SK-N-SH (cell line): ENCODE measurements around the gene TMEM74B. TPM values are rescaled to one million over a fixed set of nuclear protein-coding genes. Genes with fewer than 3 reads are reported as not detected.

ENCODE experiments used
- CTCF ChIA-PET: fragments of 300-600, 350-600 bp; formaldehyde crosslinking; extraction: SDS; loops from one replicate; lab custom pipeline; 2021; lab: Yijun Ruan, JAX
- POLR2A ChIA-PET: fragments of 350-600 bp; sonication (Branson Sonifier 250); formaldehyde crosslinking; extraction: SDS; loops from one replicate; lab custom pipeline; 2020; ENCODE audit warnings: antibody characterized with exemption, inconsistent platforms; lab: Yijun Ruan, JAX
- DNase-seq: peaks from one replicate; pipeline ENCODE4 v3.0.0; 2012
- H2AFZ ChIP-seq: fragments of 200-600 bp; sonication (generic); 2 replicates; pipeline ENCODE4 v1.8.1; 2016; ENCODE audit warnings: antibody characterized with exemption, mild to moderate bottlenecking, low read depth
- H3F3A ChIP-seq: fragments of 200-600 bp; sonication (generic); replicated peaks from 2 replicates; pipeline ENCODE3; 2016; ENCODE audit warnings: antibody characterized with exemption, mild to moderate bottlenecking; ENCODE audit not compliant: insufficient read depth
- H3K27ac ChIP-seq, 2 experiments: fragments of 200-500 bp in 1 of 2; fragments of 200-600 bp in 1 of 2; sonication (Bioruptor generic) in 1 of 2; sonication (generic), shearing (Covaris generic) in 1 of 2; 2 replicates each; pipeline versions ENCODE4 v1.5.1 to v1.6.1; 2014 to 2016; ENCODE audit warnings: low read depth in 2 of 2, inconsistent platforms in 1 of 2, low read length in 1 of 2, mild to moderate bottlenecking in 1 of 2, mixed read lengths in 1 of 2
- H3K27me3 ChIP-seq: fragments of 200-600 bp; sonication (generic), shearing (Covaris generic); 2 replicates; pipeline ENCODE4 v1.6.1; 2016; ENCODE audit warnings: mixed run types; ENCODE audit not compliant: insufficient read depth
- H3K36me3 ChIP-seq, 2 experiments: fragments of 200-500 bp in 1 of 2; fragments of 200-600 bp in 1 of 2; sonication (Bioruptor generic) in 1 of 2; sonication (generic) in 1 of 2; replicated peaks in 1 of 2; 2 replicates each; pipeline versions ENCODE3 to v1.5.1; 2014 to 2016; ENCODE audit warnings: low read length in 1 of 2, mild to moderate bottlenecking in 1 of 2; ENCODE audit not compliant: insufficient read depth in 2 of 2, control insufficient read depth in 1 of 2
- H3K4me1 ChIP-seq, 2 experiments: fragments of 200-500 bp in 1 of 2; fragments of 200-600 bp in 1 of 2; sonication (Bioruptor generic) in 1 of 2; sonication (generic), shearing (Covaris generic) in 1 of 2; 2 replicates each; pipeline versions ENCODE4 v1.5.1 to v1.6.1; 2014 to 2016; ENCODE audit warnings: low read depth in 1 of 2, low read length in 1 of 2, mixed run types in 1 of 2; ENCODE audit not compliant: insufficient read depth in 2 of 2, control insufficient read depth in 1 of 2
- H3K4me2 ChIP-seq: fragments of 200-600 bp; sonication (generic), shearing (Covaris generic); 2 replicates; pipeline ENCODE4 v1.6.1; 2017; ENCODE audit warnings: mixed run types
- H3K4me3 ChIP-seq, 2 experiments: fragments of 200-500 bp in 1 of 2; fragments of 200-600 bp in 1 of 2; sonication (Bioruptor generic) in 1 of 2; sonication (generic), shearing (Covaris generic) in 1 of 2; 2 replicates each; pipeline versions ENCODE4 v1.5.1 to v1.8.1; 2014 to 2016; ENCODE audit warnings: low read depth in 2 of 2, inconsistent platforms in 1 of 2, low read length in 1 of 2, mild to moderate bottlenecking in 1 of 2, mixed read lengths in 1 of 2, moderate library complexity in 1 of 2
- H3K79me2 ChIP-seq: fragments of 200-600 bp; sonication (generic); 2 replicates; pipeline ENCODE4 v1.8.1; 2017; ENCODE audit warnings: mild to moderate bottlenecking; ENCODE audit not compliant: insufficient read depth
- H3K9ac ChIP-seq: fragments of 200-600 bp; sonication (generic); 2 replicates; pipeline ENCODE4 v1.6.1; 2017; ENCODE audit warnings: mixed run types
- H3K9me2 ChIP-seq: fragments of 200-600 bp; sonication (generic); 2 replicates; pipeline ENCODE4 v1.6.1; 2017; ENCODE audit warnings: mixed run types
- H3K9me3 ChIP-seq: fragments of 200-600 bp; sonication (generic); 2 replicates; pipeline ENCODE4 v1.6.1; 2017; ENCODE audit warnings: mixed run types, mild to moderate bottlenecking, moderate library complexity
- H4K20me1 ChIP-seq: fragments of 200-600 bp; sonication (generic); 2 replicates; pipeline ENCODE4 v1.6.1; 2017; ENCODE audit warnings: mild to moderate bottlenecking, mixed run types; ENCODE audit not compliant: insufficient read depth
- CHD2 ChIP-seq: fragments of 150-350 bp; IDR thresholded peaks from 2 replicates; pipeline ENCODE4 v1.6.1; 2018; ENCODE audit warnings: low read length; ENCODE audit not compliant: partially characterized antibody
- ELF1 ChIP-seq: IDR thresholded peaks from 2 replicates; pipeline ENCODE4 v1.4.0; 2012
- FOSL2 ChIP-seq: IDR thresholded peaks from 2 replicates; pipeline ENCODE4 v1.4.0; 2012; ENCODE audit warnings: low read depth, mild to moderate bottlenecking, moderate library complexity, borderline replicate concordance
- FOXJ3 ChIP-seq: sonication (generic); formaldehyde crosslinking; IDR thresholded peaks from 2 replicates; pipeline ENCODE4 v1.5.1; 2020; ENCODE audit warnings: mild to moderate bottlenecking, missing genetic modification reagents
- FOXM1 ChIP-seq: IDR thresholded peaks from 2 replicates; pipeline ENCODE4 v1.4.0; 2012; ENCODE audit warnings: low read depth, mild to moderate bottlenecking
- GABPA ChIP-seq: IDR thresholded peaks from 2 replicates; pipeline ENCODE4 v1.4.0; 2012; ENCODE audit warnings: low read depth, mild to moderate bottlenecking
- MEF2A ChIP-seq: IDR thresholded peaks from 2 replicates; pipeline ENCODE4 v1.4.0; 2012; ENCODE audit warnings: low read depth, borderline replicate concordance
- RCOR1 ChIP-seq: fragments of 150-350 bp; IDR thresholded peaks from 2 replicates; pipeline ENCODE4 v1.6.1; 2017; ENCODE audit warnings: antibody characterized with exemption, low read length
- RFX5 ChIP-seq: IDR thresholded peaks from 2 replicates; pipeline ENCODE4 v1.6.1; 2012; ENCODE audit warnings: mild to moderate bottlenecking, improper control_type of control experiment, low read length
- SIN3A ChIP-seq: IDR thresholded peaks from 2 replicates; pipeline ENCODE4 v1.6.1; 2012; ENCODE audit warnings: low read depth, mild to moderate bottlenecking, low read length, moderate library complexity, borderline replicate concordance
- SMC3 ChIP-seq: IDR thresholded peaks from 2 replicates; pipeline ENCODE4 v1.6.1; 2012; ENCODE audit warnings: low read depth, low read length, improper control_type of control experiment
- TAF1 ChIP-seq: IDR thresholded peaks from 2 replicates; pipeline ENCODE4 v1.6.1; 2012; ENCODE audit warnings: low read depth, mild to moderate bottlenecking, low read length, moderate library complexity, borderline replicate concordance
- TEAD4 ChIP-seq: IDR thresholded peaks from 2 replicates; pipeline ENCODE4 v1.4.0; 2012; ENCODE audit warnings: mild to moderate bottlenecking, borderline replicate concordance; ENCODE audit not compliant: insufficient read depth
- WGBS: methylation state at CpG from one replicate; pipeline ENCODE4 v1.1.6; 2017; ENCODE audit warnings: low lambda C conversion rate; 5-methylcytosine and 5-hydroxymethylcytosine counted together
- polyA plus RNA-seq, 3 experiments: library from polyadenylated mRNA; depleted of rRNA; stranded (reverse); fragments of >200 nt; gene quantifications; 2 replicates each; pipeline ENCODE4 v1.2.3, GENCODE V29; 2012
- TF ChIP-seq, protein P1 (sequence below): IDR thresholded peaks from 2 replicates; pipeline ENCODE4; 2012
- TF ChIP-seq, protein P2 (sequence below): IDR thresholded peaks from 2 replicates; pipeline ENCODE4 v1.4.0; 2012; ENCODE audit warnings: low read depth, borderline replicate concordance
- TF ChIP-seq, protein P3 (sequence below): fragments of 150-350 bp; IDR thresholded peaks from 2 replicates; pipeline ENCODE4 v1.6.1; 2016; ENCODE audit warnings: mild to moderate bottlenecking, low read depth, low read length
- TF ChIP-seq, protein P4 (sequence below): IDR thresholded peaks from 2 replicates; pipeline ENCODE4 v1.4.0; 2012; ENCODE audit warnings: low read depth, borderline replicate concordance
- TF ChIP-seq, protein P5 (sequence below): fragments of 150-350 bp; IDR thresholded peaks from 2 replicates; pipeline ENCODE4 v1.6.1; 2017; ENCODE audit warnings: antibody characterized with exemption, low read length, low read depth, borderline replicate concordance

The TMEM74B gene
- polyA plus RNA-seq, 1 of the 3 experiments (the other 2 are of a cell fraction) = 1.8 TPM

DNA sequence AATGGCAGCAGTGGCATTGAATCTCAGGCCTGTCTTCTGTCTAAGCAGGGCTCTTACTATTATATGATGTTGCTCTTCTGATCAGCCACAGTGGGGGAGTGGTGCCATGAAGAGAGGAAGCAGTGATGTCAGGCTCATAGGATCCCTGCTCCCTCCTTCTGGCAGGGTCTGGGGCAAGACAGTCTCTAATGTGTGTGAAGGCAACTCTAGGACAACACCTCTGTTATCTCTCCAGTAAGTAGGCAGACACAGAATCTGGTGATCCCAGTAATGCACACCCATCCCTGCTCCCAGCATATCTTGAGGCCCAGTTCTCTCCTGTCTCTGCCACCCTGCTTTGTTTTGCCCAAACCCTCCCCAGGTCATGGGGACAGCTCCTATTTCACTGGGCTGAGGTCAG, 27.2 kb upstream of the TMEM74B start (continued):
- TF ChIP-seq, protein P1, sequence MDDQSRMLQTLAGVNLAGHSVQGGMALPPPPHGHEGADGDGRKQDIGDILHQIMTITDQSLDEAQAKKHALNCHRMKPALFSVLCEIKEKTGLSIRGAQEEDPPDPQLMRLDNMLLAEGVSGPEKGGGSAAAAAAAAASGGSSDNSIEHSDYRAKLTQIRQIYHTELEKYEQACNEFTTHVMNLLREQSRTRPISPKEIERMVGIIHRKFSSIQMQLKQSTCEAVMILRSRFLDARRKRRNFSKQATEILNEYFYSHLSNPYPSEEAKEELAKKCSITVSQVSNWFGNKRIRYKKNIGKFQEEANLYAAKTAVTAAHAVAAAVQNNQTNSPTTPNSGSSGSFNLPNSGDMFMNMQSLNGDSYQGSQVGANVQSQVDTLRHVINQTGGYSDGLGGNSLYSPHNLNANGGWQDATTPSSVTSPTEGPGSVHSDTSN = no peak
- TF ChIP-seq MEF2A (no peak), ELF1 (no peak), FOSL2 (no peak)
- TF ChIP-seq, protein P2, sequence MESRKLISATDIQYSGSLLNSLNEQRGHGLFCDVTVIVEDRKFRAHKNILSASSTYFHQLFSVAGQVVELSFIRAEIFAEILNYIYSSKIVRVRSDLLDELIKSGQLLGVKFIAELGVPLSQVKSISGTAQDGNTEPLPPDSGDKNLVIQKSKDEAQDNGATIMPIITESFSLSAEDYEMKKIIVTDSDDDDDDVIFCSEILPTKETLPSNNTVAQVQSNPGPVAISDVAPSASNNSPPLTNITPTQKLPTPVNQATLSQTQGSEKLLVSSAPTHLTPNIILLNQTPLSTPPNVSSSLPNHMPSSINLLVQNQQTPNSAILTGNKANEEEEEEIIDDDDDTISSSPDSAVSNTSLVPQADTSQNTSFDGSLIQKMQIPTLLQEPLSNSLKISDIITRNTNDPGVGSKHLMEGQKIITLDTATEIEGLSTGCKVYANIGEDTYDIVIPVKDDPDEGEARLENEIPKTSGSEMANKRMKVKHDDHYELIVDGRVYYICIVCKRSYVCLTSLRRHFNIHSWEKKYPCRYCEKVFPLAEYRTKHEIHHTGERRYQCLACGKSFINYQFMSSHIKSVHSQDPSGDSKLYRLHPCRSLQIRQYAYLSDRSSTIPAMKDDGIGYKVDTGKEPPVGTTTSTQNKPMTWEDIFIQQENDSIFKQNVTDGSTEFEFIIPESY = no peak

DNA sequence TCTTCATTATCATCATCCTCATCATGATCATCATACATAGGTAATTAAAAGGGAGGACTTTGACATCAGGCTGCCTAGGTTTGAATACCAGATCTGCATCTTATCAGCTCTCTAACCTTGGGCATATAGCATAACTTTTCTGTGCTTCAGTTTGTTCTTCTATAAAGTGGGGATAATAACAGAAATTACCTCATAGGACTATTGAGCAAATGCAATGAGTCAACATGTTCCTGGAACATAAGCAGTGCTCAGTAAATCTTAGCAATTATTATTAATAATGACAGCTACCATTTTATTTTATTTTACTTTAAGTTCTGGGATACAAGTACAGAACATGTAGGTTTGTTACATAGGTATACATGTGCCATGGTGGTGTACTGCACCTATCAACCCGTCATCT, 25.7 kb upstream of the TMEM74B start:
- H4K20me1 ChIP-seq = no peaks in the 10 kb centered on the region
- H3K4me3 ChIP-seq = no peak overlapping the region
- no peak overlapping the region for H3K9ac ChIP-seq
- 84% methylated on average over 1 of the region's 1 CpG for WGBS
- no peaks in the 10 kb centered on the region for H3K9me2 ChIP-seq
- no peaks in the 10 kb centered on the region; a peak in 1 of 4 replicates for H3K4me1 ChIP-seq
- no peak for TF ChIP-seq FOXM1
- no peak for TF ChIP-seq SMC3
- TF ChIP-seq, protein P1 = no peak
- TF ChIP-seq RFX5 = no peak
- no peak for TF ChIP-seq RCOR1
- TF ChIP-seq, protein P3, sequence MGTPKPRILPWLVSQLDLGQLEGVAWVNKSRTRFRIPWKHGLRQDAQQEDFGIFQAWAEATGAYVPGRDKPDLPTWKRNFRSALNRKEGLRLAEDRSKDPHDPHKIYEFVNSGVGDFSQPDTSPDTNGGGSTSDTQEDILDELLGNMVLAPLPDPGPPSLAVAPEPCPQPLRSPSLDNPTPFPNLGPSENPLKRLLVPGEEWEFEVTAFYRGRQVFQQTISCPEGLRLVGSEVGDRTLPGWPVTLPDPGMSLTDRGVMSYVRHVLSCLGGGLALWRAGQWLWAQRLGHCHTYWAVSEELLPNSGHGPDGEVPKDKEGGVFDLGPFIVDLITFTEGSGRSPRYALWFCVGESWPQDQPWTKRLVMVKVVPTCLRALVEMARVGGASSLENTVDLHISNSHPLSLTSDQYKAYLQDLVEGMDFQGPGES = no peak
- TF ChIP-seq TAF1 = no peak
- TF ChIP-seq TEAD4 = no peak
- TF ChIP-seq SIN3A = no peak
- TF ChIP-seq CHD2 = no peak
- TF ChIP-seq, protein P4, sequence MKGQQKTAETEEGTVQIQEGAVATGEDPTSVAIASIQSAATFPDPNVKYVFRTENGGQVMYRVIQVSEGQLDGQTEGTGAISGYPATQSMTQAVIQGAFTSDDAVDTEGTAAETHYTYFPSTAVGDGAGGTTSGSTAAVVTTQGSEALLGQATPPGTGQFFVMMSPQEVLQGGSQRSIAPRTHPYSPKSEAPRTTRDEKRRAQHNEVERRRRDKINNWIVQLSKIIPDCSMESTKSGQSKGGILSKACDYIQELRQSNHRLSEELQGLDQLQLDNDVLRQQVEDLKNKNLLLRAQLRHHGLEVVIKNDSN = no peak
- TF ChIP-seq, protein P5, sequence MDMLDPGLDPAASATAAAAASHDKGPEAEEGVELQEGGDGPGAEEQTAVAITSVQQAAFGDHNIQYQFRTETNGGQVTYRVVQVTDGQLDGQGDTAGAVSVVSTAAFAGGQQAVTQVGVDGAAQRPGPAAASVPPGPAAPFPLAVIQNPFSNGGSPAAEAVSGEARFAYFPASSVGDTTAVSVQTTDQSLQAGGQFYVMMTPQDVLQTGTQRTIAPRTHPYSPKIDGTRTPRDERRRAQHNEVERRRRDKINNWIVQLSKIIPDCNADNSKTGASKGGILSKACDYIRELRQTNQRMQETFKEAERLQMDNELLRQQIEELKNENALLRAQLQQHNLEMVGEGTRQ = no peak
- TF ChIP-seq FOXJ3 (CRISPR knock-in tag) = no peak
- no peak for TF ChIP-seq FOSL2
- no peak for TF ChIP-seq MEF2A
- no peak for TF ChIP-seq GABPA
- no peak overlapping the region for H2AFZ ChIP-seq
- no peaks in the 10 kb centered on the region for H3F3A ChIP-seq
- H3K27ac ChIP-seq = no peak overlapping the region
- no peaks in the 10 kb centered on the region for H3K79me2 ChIP-seq
- H3K4me2 ChIP-seq = no peak overlapping the region
- no peaks in the 10 kb centered on the region for H3K36me3 ChIP-seq
- DNase-seq = no peak
- CTCF ChIA-PET = interaction anchor here (1.8 to 3.9 kb wide), 4 partner anchors 23 to 254 kb away, joined by 8 to 33 read pairs (median 16); no protein-coding TSS in a partner anchor
- H3K9me3 ChIP-seq = no peaks in the 10 kb centered on the region
- POLR2A ChIA-PET = no interaction called here
- no peaks in the 10 kb centered on the region; the same call in 1 of the 2 replicates for H3K27me3 ChIP-seq
